ENCODE data around the gene PTGR3.

The PTGR3 gene

GRCh38 chr18:75172299-75173124, 36.4 kb downstream of the PTGR3 start:
- no peak for DNase-seq (ENCODE audit: low spot score)
- TF ChIP-seq CTCF (IDR thresholded peaks at IDR 0.05; ENCODE audit: extremely low read depth, missing control alignments): no peak

- no peak for DNase-seq (ENCODE audit: low spot score)
- no peak for TF ChIP-seq CTCF (IDR thresholded peaks at IDR 0.05; ENCODE audit: extremely low read depth, missing control alignments)
Observed at GRCh38 chr18:75170916-75171315, 38.0 kb downstream of the PTGR3 start.

- DNase-seq (ENCODE audit: low spot score): no peak
- TF ChIP-seq CTCF (IDR thresholded peaks at IDR 0.05; ENCODE audit: extremely low read depth, missing control alignments): no peak
Observed at GRCh38 chr18:75170022-75170789, 38.7 kb downstream of the PTGR3 start.

GRCh38 chr18:75169411-75169810, 39.5 kb downstream of the PTGR3 start:
- no peak for DNase-seq (ENCODE audit: low spot score)
- TF ChIP-seq CTCF (IDR thresholded peaks at IDR 0.05; ENCODE audit: extremely low read depth, missing control alignments): no peak

GRCh38 chr18:75168619-75169018, 40.3 kb downstream of the PTGR3 start:
- no peak for DNase-seq (ENCODE audit: low spot score)
- no peak for TF ChIP-seq CTCF (IDR thresholded peaks at IDR 0.05; ENCODE audit: extremely low read depth, missing control alignments)

GRCh38 chr18:75167759-75168618, 41.0 kb downstream of the PTGR3 start:
- no peak for DNase-seq (ENCODE audit: low spot score)
- no peak for TF ChIP-seq CTCF (IDR thresholded peaks at IDR 0.05; ENCODE audit: extremely low read depth, missing control alignments)
